Ascending aorta (tissue), 2 donors: Measurements from ENCODE around the gene ASB1. TPM values are rescaled to one million over a fixed set of nuclear protein-coding genes. Genes with fewer than 3 reads are reported as not detected.
"Not testable (repeated sequence)": the region's sequence is repeated elsewhere in the genome, so short reads cannot be mapped to it uniquely, and the experiment has no call there.

ENCODE experiments used
- DNase-seq, 2 donors: peaks; one replicate each; pipeline ENCODE4 v3.0.0-alpha.2; 2019; ENCODE audit warnings: low spot score in 2 of 2
- H3K27ac ChIP-seq, 2 donors: fragments of 200-600 bp; sonication (generic); one replicate each; pipeline ENCODE4 v1.5.1; 2016 to 2017; ENCODE audit warnings: mild to moderate bottlenecking in 1 of 2
- H3K27me3 ChIP-seq: fragments of 200-600 bp; sonication (generic); one replicate; pipeline ENCODE4 v1.5.1; 2017
- H3K36me3 ChIP-seq, 2 donors: fragments of 200-600 bp; sonication (generic); one replicate each; pipeline ENCODE4 v1.5.1; 2016
- H3K4me1 ChIP-seq, 2 donors: fragments of 200-600 bp; sonication (generic); one replicate each; pipeline ENCODE4 v1.5.1; 2016 to 2017; ENCODE audit warnings: mild to moderate bottlenecking in 1 of 2
- H3K4me3 ChIP-seq, 2 donors: fragments of 200-600 bp; sonication (generic); one replicate each; pipeline ENCODE4 v1.5.1; 2016 to 2017; ENCODE audit warnings: mild to moderate bottlenecking in 1 of 2
- H3K9me3 ChIP-seq, 2 donors: fragments of 200-600 bp; sonication (generic); one replicate each; pipeline ENCODE4 v1.5.1; 2016
- intact Hi-C: fragments of 100-400 bp; cut with DNase I; formaldehyde crosslinking; loops from one replicate; pipeline ENCODE4 v1.15.1; 2023
- total RNA-seq: library from RNA; depleted of rRNA; stranded (reverse); fragments of >200 nt; gene quantifications from one replicate; pipeline ENCODE4 v1.1.0, GENCODE V29; 2016
- TF ChIP-seq, protein P1 (sequence below), 3 experiments: fragments of 200-600 bp in 2 of 3; fragments of 450-650 bp in 1 of 3; sonication (generic) in 2 of 3; IDR thresholded peaks; one replicate each; pipeline ENCODE4 v1.5.1; 2016 to 2019; ENCODE audit warnings: antibody characterized with exemption in 3 of 3, mild to moderate bottlenecking in 1 of 3, moderate library complexity in 1 of 3

ASB1 gene
- total RNA-seq, 1 donor from 2014 or later = 32.5 TPM

DNA sequence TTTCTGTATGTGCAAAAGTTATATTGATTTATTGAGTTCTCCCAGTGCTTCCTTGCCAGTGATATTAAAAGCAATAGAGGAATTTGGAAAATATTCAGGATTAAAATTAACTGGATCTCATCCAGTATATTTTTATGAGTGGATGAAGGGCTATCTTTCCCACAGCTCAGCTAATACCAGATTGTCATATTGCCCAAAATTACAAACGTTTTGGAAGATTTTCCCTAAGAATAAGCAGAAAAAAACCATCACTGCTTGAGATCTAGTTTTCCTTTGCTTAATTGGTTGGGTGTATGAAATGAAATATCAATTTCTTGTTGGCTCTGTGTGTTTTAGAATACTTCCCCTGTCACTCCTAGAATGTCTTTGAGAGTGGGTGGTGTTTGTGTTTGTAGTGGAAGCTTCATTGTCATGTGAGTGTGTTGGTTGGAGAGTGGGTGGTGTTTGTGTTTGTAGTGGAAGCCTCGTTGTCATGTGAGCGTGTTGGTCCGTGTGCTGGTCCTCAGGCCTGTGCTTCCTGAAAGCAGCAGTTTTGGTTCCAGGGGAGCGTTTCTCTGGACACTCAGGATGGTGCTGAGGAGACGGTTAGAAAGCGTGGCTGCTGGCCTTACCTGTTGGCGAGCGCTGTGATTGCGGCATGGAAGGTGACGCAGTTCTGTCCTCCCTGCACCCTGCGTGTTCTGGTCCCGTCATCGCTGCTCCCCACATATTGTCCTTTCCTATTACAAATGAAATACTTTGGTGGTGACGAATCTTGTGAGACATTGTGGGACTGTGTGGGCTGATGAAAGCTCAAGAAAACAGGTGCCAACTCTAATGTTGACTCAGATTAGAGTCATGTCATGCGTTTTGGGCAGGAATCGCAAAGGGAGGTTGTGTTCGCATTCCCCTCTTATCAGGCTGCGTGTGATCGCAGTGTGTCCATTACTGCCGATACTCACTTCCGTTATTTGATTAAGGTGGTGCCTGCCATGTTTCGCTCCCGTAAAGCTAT, 12.4 kb downstream of the ASB1 start:
- Histone ChIP-seq H3K36me3 (peaks cover 25 to 29% of the 10 kb centered on the region in 2 donors), H3K27me3 (no peaks in the 10 kb centered on the region), H3K4me3 (peak overlapping the region in 1 of 2 donors; percentile 50), H3K9me3 (no peaks in the 10 kb centered on the region), H3K4me1 (peaks cover 0 to 4% of the 10 kb centered on the region in 2 donors), H3K27ac (peak overlapping the region; percentile 57 to 65)
- DNase-seq = peak in 1 of 2 donors; percentile 82
- intact Hi-C loops = loop anchor here (2.0 to 10.0 kb wide), 2 partner anchors 20 to 426 kb away; no protein-coding TSS in a partner anchor
- TF ChIP-seq, protein P1, sequence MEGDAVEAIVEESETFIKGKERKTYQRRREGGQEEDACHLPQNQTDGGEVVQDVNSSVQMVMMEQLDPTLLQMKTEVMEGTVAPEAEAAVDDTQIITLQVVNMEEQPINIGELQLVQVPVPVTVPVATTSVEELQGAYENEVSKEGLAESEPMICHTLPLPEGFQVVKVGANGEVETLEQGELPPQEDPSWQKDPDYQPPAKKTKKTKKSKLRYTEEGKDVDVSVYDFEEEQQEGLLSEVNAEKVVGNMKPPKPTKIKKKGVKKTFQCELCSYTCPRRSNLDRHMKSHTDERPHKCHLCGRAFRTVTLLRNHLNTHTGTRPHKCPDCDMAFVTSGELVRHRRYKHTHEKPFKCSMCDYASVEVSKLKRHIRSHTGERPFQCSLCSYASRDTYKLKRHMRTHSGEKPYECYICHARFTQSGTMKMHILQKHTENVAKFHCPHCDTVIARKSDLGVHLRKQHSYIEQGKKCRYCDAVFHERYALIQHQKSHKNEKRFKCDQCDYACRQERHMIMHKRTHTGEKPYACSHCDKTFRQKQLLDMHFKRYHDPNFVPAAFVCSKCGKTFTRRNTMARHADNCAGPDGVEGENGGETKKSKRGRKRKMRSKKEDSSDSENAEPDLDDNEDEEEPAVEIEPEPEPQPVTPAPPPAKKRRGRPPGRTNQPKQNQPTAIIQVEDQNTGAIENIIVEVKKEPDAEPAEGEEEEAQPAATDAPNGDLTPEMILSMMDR (IDR thresholded peaks at IDR 0.05) = no peak

DNA sequence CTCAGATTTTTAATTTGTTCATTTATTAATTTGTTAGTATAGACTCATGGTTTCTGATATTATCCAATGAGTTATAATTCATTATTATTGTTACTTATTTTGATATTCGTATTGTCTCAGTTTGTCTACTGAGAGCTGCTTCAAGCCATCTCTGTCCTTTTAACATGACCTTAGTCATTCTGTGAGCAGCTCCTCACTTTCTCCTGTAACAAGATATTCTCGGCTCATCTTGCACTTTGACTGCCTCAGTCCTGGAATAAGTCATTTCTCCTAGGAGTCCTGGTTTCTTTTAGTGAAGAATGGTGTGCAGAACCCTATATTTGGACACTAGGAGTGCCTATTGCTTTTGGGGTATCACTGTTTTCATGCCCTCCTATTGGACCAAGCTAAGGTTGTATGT, 13.2 kb downstream of the ASB1 start:
- Histone ChIP-seq H3K4me1 (peaks cover 0 to 4% of the 10 kb centered on the region in 2 donors), H3K27me3 (no peaks in the 10 kb centered on the region), H3K4me3 (peak overlapping the region in 1 of 2 donors; percentile 50), H3K36me3 (peaks cover 27 to 28% of the 10 kb centered on the region in 2 donors), H3K9me3 (no peaks in the 10 kb centered on the region), H3K27ac (peak overlapping the region; percentile 49 to 57)
- TF ChIP-seq, protein P1 (IDR thresholded peaks at IDR 0.05) = no peak
- DNase-seq = peak in 1 of 2 donors; percentile 27
- intact Hi-C loops = loop anchor here (2.0 to 10.0 kb wide), 2 partner anchors 19 to 425 kb away; no protein-coding TSS in a partner anchor

DNA sequence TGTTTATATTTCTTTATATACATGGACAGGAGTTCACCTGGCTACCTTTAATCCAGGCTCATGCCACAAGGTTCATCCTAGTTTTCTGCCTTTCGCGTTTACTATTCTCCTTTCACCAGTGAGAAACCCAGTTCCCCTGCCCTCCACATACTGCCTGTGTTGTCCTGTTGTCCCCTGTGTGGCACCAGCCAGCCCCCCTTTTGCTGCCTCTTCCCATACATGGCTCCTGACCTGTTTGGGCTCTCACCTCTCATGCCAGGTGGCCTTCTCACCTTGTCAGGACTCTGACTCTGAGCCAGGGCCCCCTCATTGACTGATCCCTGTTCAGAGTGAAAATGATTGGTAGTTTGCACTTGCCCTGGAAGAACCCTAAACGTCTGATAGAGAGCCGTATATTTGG, 13.6 kb downstream of the ASB1 start:
- Histone ChIP-seq H3K4me1 (peaks cover 0 to 4% of the 10 kb centered on the region in 2 donors), H3K9me3 (no peaks in the 10 kb centered on the region), H3K36me3 (peaks cover 27 to 28% of the 10 kb centered on the region in 2 donors), H3K4me3 (peak overlapping the region in 1 of 2 donors; percentile 50), H3K27ac (peak overlapping the region; percentile 49 to 57), H3K27me3 (no peaks in the 10 kb centered on the region)
- intact Hi-C loops = no loop called here
- peak in 1 of 2 donors; percentile 35 for DNase-seq
- TF ChIP-seq, protein P1 (IDR thresholded peaks at IDR 0.05) = no peak

DNA sequence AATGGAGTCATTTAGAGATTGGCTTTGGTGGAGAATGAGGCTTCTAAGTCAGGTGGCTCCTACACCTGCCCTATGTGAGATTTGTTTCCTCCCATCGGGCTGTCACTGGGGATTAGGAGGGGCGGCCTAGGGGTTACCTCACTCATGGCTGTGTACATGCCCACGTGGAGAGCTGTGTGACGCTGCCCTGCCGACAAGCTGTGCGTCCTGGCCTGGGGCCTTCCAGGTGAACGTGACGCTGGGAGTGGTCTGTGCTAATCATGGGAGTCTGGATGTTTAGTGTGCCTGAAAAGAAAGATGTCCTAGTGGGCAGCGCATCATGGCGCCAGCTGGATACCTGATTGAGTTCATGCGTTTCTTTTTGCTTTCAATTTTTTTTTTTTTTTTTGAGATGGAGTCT, 14.0 kb downstream of the ASB1 start:
- H3K27ac ChIP-seq = no peak overlapping the region
- H3K27me3 ChIP-seq = no peaks in the 10 kb centered on the region
- intact Hi-C loops = no loop called here
- DNase-seq = peak in 1 of 2 donors; percentile 50
- peaks cover 27 to 28% of the 10 kb centered on the region in 2 donors for H3K36me3 ChIP-seq
- H3K4me3 ChIP-seq = no peak overlapping the region
- TF ChIP-seq, protein P1 (IDR thresholded peaks at IDR 0.05) = no peak
- no peaks in the 10 kb centered on the region for H3K9me3 ChIP-seq
- peaks cover 0 to 4% of the 10 kb centered on the region in 2 donors for H3K4me1 ChIP-seq

DNA sequence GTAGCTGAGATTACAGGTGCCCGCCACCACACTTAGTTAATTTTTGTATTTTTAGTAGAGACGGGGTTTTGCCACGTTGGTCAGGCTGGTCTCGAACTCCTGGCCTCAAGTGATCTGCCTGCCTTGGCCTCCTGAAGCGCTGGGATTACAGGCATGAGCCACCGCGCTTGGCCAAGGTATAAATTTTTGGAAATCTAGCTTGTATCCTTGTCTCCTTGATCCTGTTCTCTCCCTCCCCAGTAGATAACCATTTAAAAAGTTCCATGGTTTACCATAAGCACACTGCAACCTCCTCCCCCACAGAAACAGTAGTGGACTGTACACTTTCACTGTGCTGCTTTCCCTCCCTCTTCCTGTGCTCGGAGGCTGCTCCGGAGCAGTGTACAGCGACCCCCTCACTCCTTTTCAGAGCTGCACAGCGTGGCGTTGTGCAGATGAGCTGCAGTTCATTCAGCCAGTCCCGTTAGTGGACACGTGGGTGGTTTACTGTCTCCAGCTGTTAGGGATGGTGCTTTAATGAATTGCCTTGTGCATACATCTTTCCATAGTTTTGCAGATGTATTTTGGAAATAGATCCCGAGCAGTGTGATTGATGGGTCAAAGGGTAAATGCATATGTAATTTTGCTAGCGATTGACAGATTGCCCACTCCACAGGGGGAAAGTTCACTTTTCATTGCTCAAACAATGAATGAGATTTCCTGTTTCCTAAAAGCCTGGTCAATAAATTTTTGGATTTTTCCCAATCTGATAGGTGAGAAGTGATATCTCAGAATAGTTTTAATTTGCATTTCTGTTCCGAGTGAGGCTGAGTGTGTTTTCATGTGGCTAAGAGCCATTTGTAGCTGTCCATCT, 14.8 kb downstream of the ASB1 start:
- H3K36me3 ChIP-seq = peaks cover 27 to 32% of the 10 kb centered on the region in 2 donors
- no peaks in the 10 kb centered on the region for H3K9me3 ChIP-seq
- TF ChIP-seq, protein P1 (IDR thresholded peaks at IDR 0.05) = no peak
- DNase-seq = peak in 1 of 2 donors; percentile 34
- H3K4me3 ChIP-seq = no peak overlapping the region
- H3K27me3 ChIP-seq = no peaks in the 10 kb centered on the region
- intact Hi-C loops = no loop called here
- H3K4me1 ChIP-seq = peaks cover 0 to 4% of the 10 kb centered on the region in 2 donors
- no peak overlapping the region for H3K27ac ChIP-seq

DNA sequence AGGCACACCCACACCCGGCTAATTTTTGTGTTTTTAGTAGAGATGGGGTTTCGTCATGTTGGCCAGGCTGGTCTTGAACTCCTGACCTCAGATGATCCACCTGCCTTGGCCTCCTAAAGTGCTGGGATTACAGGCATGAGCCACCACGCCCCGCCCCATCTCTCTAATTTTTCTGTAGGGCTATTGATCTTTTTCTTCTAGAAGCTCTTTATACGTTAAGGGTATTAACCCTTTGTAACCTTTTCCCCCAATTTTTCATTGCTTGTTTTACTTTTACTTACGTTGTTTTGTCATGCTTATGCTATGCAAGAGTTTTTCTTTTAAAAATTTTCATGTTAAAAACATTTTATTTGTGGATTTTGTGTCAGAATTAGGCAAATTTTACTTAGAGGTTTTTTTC, 15.5 kb downstream of the ASB1 start:
- H3K9me3 ChIP-seq, H3K27ac ChIP-seq, H3K4me3 ChIP-seq, H3K4me1 ChIP-seq, intact Hi-C loops, H3K27me3 ChIP-seq: not testable (repeated sequence)
- H3K36me3 ChIP-seq = peaks cover 33 to 40% of the 10 kb centered on the region in 2 donors
- peak in 1 of 2 donors; percentile 18 for DNase-seq
